HG02870 (cell line): Measurements from ENCODE around the gene PARD3B.

ENCODE experiments used
- ATAC-seq: cut with Tn5 transposase; IDR thresholded peaks from one replicate; pipeline ENCODE4 v1.9.1; 2021; ENCODE audit warnings: mild to moderate bottlenecking, moderate library complexity; ENCODE audit not compliant: unreplicated experiment

The PARD3B gene

GRCh38 chr2:204691911-204692510 is 146.7 kb downstream of the PARD3B start:
- ATAC-seq, result peak; percentile 54

GRCh38 chr2:204692790-204693189 is 147.5 kb downstream of the PARD3B start:
- no peak for ATAC-seq

- ATAC-seq, result no peak
Measured at GRCh38 chr2:204693262-204693661, 148.0 kb downstream of the PARD3B start.

GRCh38 chr2:204695506-204695905 is 150.2 kb downstream of the PARD3B start:
- ATAC-seq, result no peak

- ATAC-seq, result no peak
Measured at GRCh38 chr2:204696124-204696523, 150.8 kb downstream of the PARD3B start.

GRCh38 chr2:204705243-204705932 is 160.1 kb downstream of the PARD3B start:
- no peak for ATAC-seq

GRCh38 chr2:204706939-204707338 is 161.7 kb downstream of the PARD3B start:
- no peak for ATAC-seq

GRCh38 chr2:204713211-204713610 is 167.9 kb downstream of the PARD3B start:
- ATAC-seq, result no peak

- no peak for ATAC-seq
Measured at GRCh38 chr2:204715361-204715760, 170.1 kb downstream of the PARD3B start.

GRCh38 chr2:204717591-204717990 is 172.3 kb downstream of the PARD3B start:
- ATAC-seq, result no peak

GRCh38 chr2:204718607-204719006 is 173.3 kb downstream of the PARD3B start:
- ATAC-seq, result no peak

- no peak for ATAC-seq
Measured at GRCh38 chr2:204720874-204721273, 175.6 kb downstream of the PARD3B start.

GRCh38 chr2:204722207-204722606 is 176.9 kb downstream of the PARD3B start:
- no peak for ATAC-seq

GRCh38 chr2:204722691-204723090 is 177.4 kb downstream of the PARD3B start:
- ATAC-seq, result no peak

- ATAC-seq, result no peak
Measured at GRCh38 chr2:204725693-204726360, 180.6 kb downstream of the PARD3B start.

GRCh38 chr2:204726831-204727230 is 181.6 kb downstream of the PARD3B start:
- no peak for ATAC-seq

GRCh38 chr2:204727368-204727767 is 182.1 kb downstream of the PARD3B start:
- ATAC-seq, result no peak

GRCh38 chr2:204730603-204731002 is 185.3 kb downstream of the PARD3B start:
- ATAC-seq, result no peak

- ATAC-seq, result no peak
Measured at GRCh38 chr2:204732019-204732418, 186.7 kb downstream of the PARD3B start.

GRCh38 chr2:204737296-204737695 is 192.0 kb downstream of the PARD3B start:
- ATAC-seq, result no peak

- ATAC-seq, result no peak
Measured at GRCh38 chr2:204738721-204739120, 193.4 kb downstream of the PARD3B start.

- no peak for ATAC-seq
Measured at GRCh38 chr2:204743393-204743960, 198.2 kb downstream of the PARD3B start.
